Retina (tissue), 1 donor: ENCODE measurements around the gene TCF7L1.

Source experiments
- DNase-seq: peaks from one replicate; pipeline ENCODE4 v3.0.0-alpha.2; 2016

The TCF7L1 gene

GRCh38 chr2:85164145-85164569 is 31.0 kb downstream of the TCF7L1 start:
- peak; percentile 53 for DNase-seq

- DNase-seq = no peak
Observed at GRCh38 chr2:85165088-85165690, 32.0 kb downstream of the TCF7L1 start.

- no peak for DNase-seq
Observed at GRCh38 chr2:85166021-85166420, 32.8 kb downstream of the TCF7L1 start.

- DNase-seq = no peak
Observed at GRCh38 chr2:85167479-85167878, 34.3 kb downstream of the TCF7L1 start.

GRCh38 chr2:85168942-85169341 is 35.8 kb downstream of the TCF7L1 start:
- DNase-seq = no peak

- DNase-seq = no peak
Observed at GRCh38 chr2:85169581-85169980, 36.4 kb downstream of the TCF7L1 start.

- DNase-seq = no peak
Observed at GRCh38 chr2:85170938-85171475, 37.8 kb downstream of the TCF7L1 start.

GRCh38 chr2:85171916-85172315 is 38.7 kb downstream of the TCF7L1 start:
- DNase-seq = no peak

GRCh38 chr2:85173909-85174308 is 40.7 kb downstream of the TCF7L1 start:
- DNase-seq = no peak

GRCh38 chr2:85174943-85175342 is 41.8 kb downstream of the TCF7L1 start:
- DNase-seq = no peak

- no peak for DNase-seq
Observed at GRCh38 chr2:85175369-85176299, 42.4 kb downstream of the TCF7L1 start.

- no peak for DNase-seq
Observed at GRCh38 chr2:85177031-85177824, 44.0 kb downstream of the TCF7L1 start.

GRCh38 chr2:85178154-85178553 is 45.0 kb downstream of the TCF7L1 start:
- no peak for DNase-seq

- no peak for DNase-seq
Observed at GRCh38 chr2:85178980-85179411, 45.8 kb downstream of the TCF7L1 start.

GRCh38 chr2:85179541-85179940 is 46.3 kb downstream of the TCF7L1 start:
- no peak for DNase-seq

GRCh38 chr2:85180322-85181133 is 47.3 kb downstream of the TCF7L1 start:
- DNase-seq = no peak

- no peak for DNase-seq
Observed at GRCh38 chr2:85181134-85181631, 48.0 kb downstream of the TCF7L1 start.

- no peak for DNase-seq
Observed at GRCh38 chr2:85181844-85182456, 48.8 kb downstream of the TCF7L1 start.

- DNase-seq = no peak
Observed at GRCh38 chr2:85183076-85183475, 49.9 kb downstream of the TCF7L1 start.

GRCh38 chr2:85183479-85183878 is 50.3 kb downstream of the TCF7L1 start:
- no peak for DNase-seq

GRCh38 chr2:85184231-85184630 is 51.0 kb downstream of the TCF7L1 start:
- DNase-seq = no peak

- DNase-seq = no peak
Observed at GRCh38 chr2:85184990-85185389, 51.8 kb downstream of the TCF7L1 start.
